Measurements from ENCODE around the gene IRX5.

The IRX5 gene

GRCh38 chr16:54957403-54958166 lies 26.9 kb downstream of the IRX5 start:
- H3K4me3 ChIP-seq (ENCODE audit: control insufficient read depth, low read depth, low read length): no peak overlapping the region
- TF ChIP-seq CTCF (conservative IDR thresholded peaks at IDR 0.05; ENCODE audit: control insufficient read depth, insufficient read depth, low read depth, low read length): peak; percentile 53
- DNase-seq (ENCODE audit: low read depth): peak; percentile 47

GRCh38 chr16:54962045-54962444 lies 31.4 kb downstream of the IRX5 start:
- DNase-seq (ENCODE audit: low read depth): no peak
- TF ChIP-seq CTCF (conservative IDR thresholded peaks at IDR 0.05; ENCODE audit: control insufficient read depth, insufficient read depth, low read depth, low read length): no peak
- H3K4me3 ChIP-seq (ENCODE audit: control insufficient read depth, low read depth, low read length): no peak overlapping the region

- no peak overlapping the region for H3K4me3 ChIP-seq (ENCODE audit: control insufficient read depth, low read depth, low read length)
- DNase-seq (ENCODE audit: low read depth): no peak
- no peak for TF ChIP-seq CTCF (conservative IDR thresholded peaks at IDR 0.05; ENCODE audit: control insufficient read depth, insufficient read depth, low read depth, low read length)
Measured at GRCh38 chr16:54964239-54964638, 33.6 kb downstream of the IRX5 start.

GRCh38 chr16:54965464-54965863 lies 34.8 kb downstream of the IRX5 start:
- TF ChIP-seq CTCF (conservative IDR thresholded peaks at IDR 0.05; ENCODE audit: control insufficient read depth, insufficient read depth, low read depth, low read length): no peak
- H3K4me3 ChIP-seq (ENCODE audit: control insufficient read depth, low read depth, low read length): no peak overlapping the region
- DNase-seq (ENCODE audit: low read depth): no peak

- no peak for TF ChIP-seq CTCF (conservative IDR thresholded peaks at IDR 0.05; ENCODE audit: control insufficient read depth, insufficient read depth, low read depth, low read length)
- no peak for DNase-seq (ENCODE audit: low read depth)
- no peak overlapping the region for H3K4me3 ChIP-seq (ENCODE audit: control insufficient read depth, low read depth, low read length)
Measured at GRCh38 chr16:54968011-54968410, 37.3 kb downstream of the IRX5 start.

GRCh38 chr16:54968784-54969183 lies 38.1 kb downstream of the IRX5 start:
- TF ChIP-seq CTCF (conservative IDR thresholded peaks at IDR 0.05; ENCODE audit: control insufficient read depth, insufficient read depth, low read depth, low read length): no peak
- no peak for DNase-seq (ENCODE audit: low read depth)
- no peak overlapping the region for H3K4me3 ChIP-seq (ENCODE audit: control insufficient read depth, low read depth, low read length)

Data from fibroblast of mammary gland (primary cell).